PC-3 (cell line): ENCODE data around the gene SERINC3. TPM values are rescaled to one million over a fixed set of nuclear protein-coding genes. Genes with fewer than 3 reads are reported as not detected.

Source experiments
- ATAC-seq: fragments of 200-7000 bp; cut with Tn5 transposase; 2 replicates; pipeline ENCODE4 v1.9.1; 2020; ENCODE audit warnings: mild to moderate bottlenecking, moderate library complexity
- BruUV-seq: library from RNA; stranded (reverse); fragments of 400-500 nt; replicated peaks from 2 replicates; lab custom pipeline; 2021; lab: Mats Ljungman, UMichigan
- CTCF ChIA-PET: fragments of 300-600 bp; sonication (Branson Sonifier 250); formaldehyde crosslinking; loops from one replicate; lab custom pipeline; 2022; ENCODE audit warnings: antibody characterized with exemption; lab: Charles Lee
- POLR2A ChIA-PET: fragments of 300-600 bp; sonication (Branson Sonifier 250); formaldehyde crosslinking; loops from one replicate; lab custom pipeline; 2022; ENCODE audit warnings: antibody characterized with exemption; ENCODE audit not compliant: unreplicated experiment; lab: Charles Lee
- DNase-seq: peaks from one replicate; pipeline ENCODE4 v3.0.0-alpha.2; 2015
- H2AFZ ChIP-seq: fragments of 300-600 bp; sonication (generic); 2 replicates; pipeline ENCODE4 v1.6.0; 2016; ENCODE audit warnings: antibody characterized with exemption, low read length
- H3F3A ChIP-seq: fragments of 300-600 bp; sonication (generic); one replicate; pipeline ENCODE4 v1.6.0; 2017; ENCODE audit warnings: antibody characterized with exemption, low read length, control low read depth, mild to moderate bottlenecking; ENCODE audit not compliant: unreplicated experiment
- H3K27ac ChIP-seq: fragments of 300-600 bp; sonication (generic); 2 replicates; pipeline ENCODE4 v1.5.1; 2016; ENCODE audit warnings: mild to moderate bottlenecking, low read length
- H3K27me3 ChIP-seq: fragments of 300-600 bp; sonication (generic); 2 replicates; pipeline ENCODE4 v1.6.1; 2016; ENCODE audit warnings: low read length, mixed read lengths
- H3K36me3 ChIP-seq: fragments of 300-600 bp; sonication (generic); 2 replicates; pipeline ENCODE4 v1.6.1; 2016; ENCODE audit warnings: low read depth, mixed run types, low read length, mixed read lengths
- H3K4me1 ChIP-seq: fragments of 300-600 bp; sonication (generic); 2 replicates; pipeline ENCODE4 v1.5.1; 2016; ENCODE audit warnings: low read length; ENCODE audit not compliant: insufficient read depth
- H3K4me2 ChIP-seq: fragments of 300-600 bp; sonication (generic); 2 replicates; pipeline ENCODE4 v1.6.0; 2016; ENCODE audit warnings: low read length
- H3K4me3 ChIP-seq: fragments of 300-600 bp; sonication (generic); 2 replicates; pipeline ENCODE4 v1.5.1; 2016; ENCODE audit warnings: mild to moderate bottlenecking, low read length, mixed read lengths
- H3K79me2 ChIP-seq: fragments of 300-600 bp; sonication (generic); 2 replicates; pipeline ENCODE4 v1.6.1; 2017; ENCODE audit warnings: low read length, mixed read lengths
- H3K9ac ChIP-seq: fragments of 300-600 bp; sonication (generic); 2 replicates; pipeline ENCODE4 v1.6.0; 2016; ENCODE audit warnings: mild to moderate bottlenecking, low read length
- H3K9me2 ChIP-seq: fragments of 300-600 bp; sonication (generic); replicated peaks from 2 replicates; pipeline ENCODE4 v1.6.1; 2016; ENCODE audit warnings: mixed run types, low read length, mixed read lengths
- H3K9me3 ChIP-seq: fragments of 300-600 bp; sonication (generic); 2 replicates; pipeline ENCODE4 v1.6.1; 2016; ENCODE audit warnings: low read length, mixed read lengths
- H4K20me1 ChIP-seq: fragments of 300-600 bp; sonication (generic); 2 replicates; pipeline ENCODE4 v1.6.1; 2016; ENCODE audit warnings: low read length, mixed read lengths
- CTCF ChIP-seq: fragments of 300-600 bp; sonication (generic); conservative IDR thresholded peaks from 2 replicates; pipeline ENCODE4 v1.5.1; 2017; ENCODE audit warnings: antibody characterized with exemption, low read depth, mild to moderate bottlenecking, low read length
- EZH2 ChIP-seq: fragments of 300-600 bp; sonication (generic); IDR thresholded peaks from one replicate; pipeline ENCODE4 v1.6.1; 2017; ENCODE audit warnings: antibody characterized with exemption, mild to moderate bottlenecking, low read length; ENCODE audit not compliant: unreplicated experiment
- EZH2phosphoT487 ChIP-seq: fragments of 300-600 bp; sonication (generic); IDR thresholded peaks from 2 replicates; pipeline ENCODE4 v1.6.1; 2018; ENCODE audit warnings: mild to moderate bottlenecking, antibody characterized with exemption, low read length, borderline replicate concordance
- intact Hi-C: fragments of 100-400 bp; cut with micrococcal nuclease; formaldehyde crosslinking; loops from 2 replicates; pipeline ENCODE4 v1.9.0; 2023
- total RNA-seq: library from RNA; depleted of rRNA; stranded (reverse); fragments of >200 nt; gene quantifications from 2 replicates; pipeline ENCODE4 v1.2.3, GENCODE V29; 2014

SERINC3 gene
- total RNA-seq, 1 experiment from 2014 or later: 92.6 TPM

GRCh38 chr20:44559302-44559701 is 37.4 kb upstream of the SERINC3 start:
- no peaks in the 10 kb centered on the region for H3F3A ChIP-seq
- BruUV-seq: no TSS peak
- H3K4me2 ChIP-seq: no peak overlapping the region
- ATAC-seq (no peak), DNase-seq (no peak)
- ChIA-PET CTCF (no interaction called here), POLR2A (no interaction called here)
- no peaks in the 10 kb centered on the region for H3K9me2 ChIP-seq
- no peak overlapping the region for H2AFZ ChIP-seq
- no peak overlapping the region for H3K9ac ChIP-seq
- H3K27me3 ChIP-seq: no peaks in the 10 kb centered on the region
- intact Hi-C loops: no loop called here
- H3K4me1 ChIP-seq: no peaks in the 10 kb centered on the region
- H3K79me2 ChIP-seq: 0 out of 2 replicates have a peak, but pooled peaks cover 5% of the 10 kb centered on the region
- no peak overlapping the region for H3K4me3 ChIP-seq
- no peak overlapping the region for H3K27ac ChIP-seq
- H4K20me1 ChIP-seq: no peaks in the 10 kb centered on the region
- no peaks in the 10 kb centered on the region for H3K36me3 ChIP-seq
- TF ChIP-seq CTCF (no peak), EZH2 (no peak), EZH2phosphoT487 (no peak)
- no peaks in the 10 kb centered on the region for H3K9me3 ChIP-seq

- ATAC-seq: peak; percentile 94
- Histone ChIP-seq H3K9me3 (no peaks in the 10 kb centered on the region), H4K20me1 (0 out of 2 replicates have a peak, but pooled peaks cover 4% of the 10 kb centered on the region), H3K36me3 (no peaks in the 10 kb centered on the region), H3K79me2 (0 out of 2 replicates have a peak, but pooled peaks cover 6% of the 10 kb centered on the region), H3K27ac (peak overlapping the region; percentile 73), H3K4me3 (peak overlapping the region; percentile 27; the same call in 1 of the 2 replicates), H3F3A (no peaks in the 10 kb centered on the region), H2AFZ (peak overlapping the region; percentile 7; the same call in 1 of the 2 replicates), H3K9me2 (no peaks in the 10 kb centered on the region), H3K27me3 (no peaks in the 10 kb centered on the region), H3K4me1 (peaks cover 30% of the 10 kb centered on the region), H3K9ac (peak overlapping the region; percentile 12; the same call in 1 of the 2 replicates), H3K4me2 (peak overlapping the region; percentile 76)
- no peak for TF ChIP-seq EZH2
- TF ChIP-seq CTCF: no peak
- no peak for TF ChIP-seq EZH2phosphoT487
- POLR2A ChIA-PET: no interaction called here
- BruUV-seq: no TSS peak
- intact Hi-C loops: loop anchor here (1.0 kb wide), 1 partner anchor 19 kb away; no protein-coding TSS in a partner anchor
- CTCF ChIA-PET: interaction anchor here (0.6 to 1.5 kb wide), 2 partner anchors 15 to 337 kb away, joined by 3 read pairs; no protein-coding TSS in a partner anchor
- peak; percentile 83 for DNase-seq
Observed at GRCh38 chr20:44552950-44553908, 31.4 kb upstream of the SERINC3 start.
